Measurements from ENCODE around the gene SGK1.
"Not testable (repeated sequence)": the region's sequence is repeated elsewhere in the genome, so short reads cannot be mapped to it uniquely, and the experiment has no call there.

SGK1 gene

GRCh38 chr6:134230087-134230700 lies 87.7 kb downstream of the SGK1 start:
- no peak for DNase-seq (ENCODE audit: low read depth in 1 of 2, low spot score in 1 of 2)

GRCh38 chr6:134229520-134229919 lies 88.4 kb downstream of the SGK1 start:
- no peak for DNase-seq (ENCODE audit: low read depth in 1 of 2, low spot score in 1 of 2)

GRCh38 chr6:134223796-134224420 lies 94.0 kb downstream of the SGK1 start:
- no peak for DNase-seq (ENCODE audit: low read depth in 1 of 2, low spot score in 1 of 2)

DNA sequence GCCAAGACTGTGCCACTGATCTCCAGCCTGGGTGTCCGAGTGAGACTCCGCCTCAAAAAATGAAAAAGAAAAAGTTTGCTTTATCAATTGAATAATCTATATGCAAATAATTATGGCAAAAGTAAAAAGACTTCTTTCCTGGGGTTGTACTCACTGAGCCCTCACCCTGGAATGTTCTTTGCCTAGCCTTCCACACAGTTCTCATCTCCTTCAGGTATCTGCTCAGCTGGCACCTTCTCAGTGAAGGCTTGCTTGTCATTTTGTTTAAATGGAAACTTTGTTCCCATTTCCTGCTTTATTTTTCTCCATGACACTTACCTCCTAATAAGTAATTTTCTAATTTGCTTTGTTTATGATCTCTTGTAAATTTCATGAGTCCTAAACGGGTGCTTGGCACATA lies 96.7 kb downstream of the SGK1 start:
- DNase-seq (ENCODE audit: low read depth in 1 of 2, low spot score in 1 of 2): no peak

- no peak for DNase-seq (ENCODE audit: low read depth in 1 of 2, low spot score in 1 of 2)
These were observed 100.1 kb downstream of the SGK1 start for GRCh38 chr6:134217798-134218140.

DNA sequence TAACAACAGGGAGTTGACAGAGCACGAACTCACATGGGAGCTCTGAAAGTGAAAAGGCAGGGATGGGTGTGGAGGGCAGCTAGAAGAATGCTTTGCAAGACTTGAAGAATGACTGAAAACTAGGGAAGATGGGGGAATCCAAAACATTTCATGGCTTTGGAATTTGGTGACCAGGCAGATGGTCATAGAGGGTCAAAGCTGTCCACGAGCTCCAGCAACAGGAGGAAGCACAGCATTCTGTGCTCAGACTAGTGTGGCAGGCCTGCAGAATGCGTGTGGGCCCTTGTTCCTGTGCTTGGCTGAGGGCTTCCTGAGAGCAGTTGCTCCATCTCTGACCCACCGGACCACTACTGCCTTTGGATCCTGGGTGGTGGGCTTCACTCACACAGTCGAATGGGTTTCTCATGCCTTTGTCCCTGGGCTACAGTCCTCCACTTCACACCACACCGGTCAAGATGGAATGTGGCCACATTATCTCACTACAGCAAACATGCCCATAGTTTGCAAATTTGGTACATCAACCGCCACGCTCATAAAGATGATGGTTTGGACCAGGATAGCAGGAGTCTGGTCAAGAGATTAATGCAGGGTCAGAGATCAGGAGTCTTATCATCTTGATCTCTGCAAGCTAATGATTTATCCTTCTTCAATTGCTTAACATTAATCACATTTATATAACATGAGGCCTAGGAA lies 100.7 kb downstream of the SGK1 start:
- no peak for DNase-seq (ENCODE audit: low read depth in 1 of 2, low spot score in 1 of 2)

DNA sequence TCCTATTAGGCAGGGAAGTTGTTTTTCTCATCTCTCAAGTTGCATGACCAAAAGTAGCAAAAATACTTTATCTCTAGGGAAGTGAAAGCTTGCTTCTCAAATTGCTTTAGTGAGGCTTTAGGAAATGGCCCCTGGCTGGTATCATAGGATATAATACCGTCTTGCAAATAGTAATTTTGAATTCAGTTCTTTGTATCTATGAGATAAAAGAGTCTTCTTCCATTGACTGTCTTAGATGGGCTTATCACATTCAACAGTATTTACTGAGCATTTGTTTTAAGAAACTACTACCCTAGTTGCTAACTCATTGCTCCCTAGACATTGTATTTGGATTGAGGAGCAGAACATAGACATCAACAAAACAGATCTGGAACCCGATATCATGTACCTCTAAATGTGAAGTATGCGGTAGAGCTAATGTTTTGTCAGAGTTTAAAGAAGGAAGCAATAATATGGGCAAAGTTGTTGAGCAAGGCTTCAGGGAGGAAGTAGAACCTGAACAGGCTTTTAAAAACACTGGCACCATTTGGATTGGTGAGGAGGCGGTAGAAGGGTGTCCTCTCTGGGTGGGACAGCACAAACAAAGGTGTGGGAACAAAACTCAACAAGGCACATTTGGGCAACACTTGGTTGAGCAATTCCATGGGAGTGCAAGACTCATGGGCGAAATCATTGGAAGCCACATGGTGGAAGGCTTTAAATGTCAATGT lies 101.5 kb downstream of the SGK1 start:
- DNase-seq (ENCODE audit: low read depth in 1 of 2, low spot score in 1 of 2): no peak

GRCh38 chr6:134213410-134213809 lies 104.5 kb downstream of the SGK1 start:
- not testable (repeated sequence) for DNase-seq (ENCODE audit: low read depth in 1 of 2, low spot score in 1 of 2)

GRCh38 chr6:134211297-134211696 lies 106.6 kb downstream of the SGK1 start:
- no peak for DNase-seq (ENCODE audit: low read depth in 1 of 2, low spot score in 1 of 2)

GRCh38 chr6:134207421-134207820 lies 110.5 kb downstream of the SGK1 start:
- no peak for DNase-seq (ENCODE audit: low read depth in 1 of 2, low spot score in 1 of 2)

GRCh38 chr6:134205366-134205765 lies 112.5 kb downstream of the SGK1 start:
- DNase-seq (ENCODE audit: low read depth in 1 of 2, low spot score in 1 of 2): no peak

- not testable (repeated sequence) for DNase-seq (ENCODE audit: low read depth in 1 of 2, low spot score in 1 of 2)
These were observed 113.2 kb downstream of the SGK1 start for GRCh38 chr6:134204759-134205158.

DNA sequence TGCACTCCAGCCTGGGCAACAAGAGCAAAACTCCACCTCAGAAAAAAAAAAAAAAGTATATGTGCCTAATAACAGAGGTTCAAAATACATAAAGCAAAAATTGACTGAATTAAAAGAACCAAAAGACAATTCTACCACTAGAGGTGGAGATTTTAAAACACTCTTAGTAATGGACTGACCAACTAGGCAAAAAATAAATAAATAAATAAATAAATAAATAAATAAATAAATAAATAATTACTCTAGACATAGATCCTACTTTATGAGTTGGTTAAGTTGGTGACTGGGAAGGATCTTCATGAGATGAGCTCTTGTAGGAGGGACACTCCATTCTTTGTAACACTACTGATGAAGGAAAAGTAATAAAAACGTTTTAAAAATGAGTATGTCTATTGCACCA lies 113.9 kb downstream of the SGK1 start:
- DNase-seq (ENCODE audit: low read depth in 1 of 2, low spot score in 1 of 2): no peak

- no peak for DNase-seq (ENCODE audit: low read depth in 1 of 2, low spot score in 1 of 2)
These were observed 116.2 kb downstream of the SGK1 start for GRCh38 chr6:134201716-134202115.

DNA sequence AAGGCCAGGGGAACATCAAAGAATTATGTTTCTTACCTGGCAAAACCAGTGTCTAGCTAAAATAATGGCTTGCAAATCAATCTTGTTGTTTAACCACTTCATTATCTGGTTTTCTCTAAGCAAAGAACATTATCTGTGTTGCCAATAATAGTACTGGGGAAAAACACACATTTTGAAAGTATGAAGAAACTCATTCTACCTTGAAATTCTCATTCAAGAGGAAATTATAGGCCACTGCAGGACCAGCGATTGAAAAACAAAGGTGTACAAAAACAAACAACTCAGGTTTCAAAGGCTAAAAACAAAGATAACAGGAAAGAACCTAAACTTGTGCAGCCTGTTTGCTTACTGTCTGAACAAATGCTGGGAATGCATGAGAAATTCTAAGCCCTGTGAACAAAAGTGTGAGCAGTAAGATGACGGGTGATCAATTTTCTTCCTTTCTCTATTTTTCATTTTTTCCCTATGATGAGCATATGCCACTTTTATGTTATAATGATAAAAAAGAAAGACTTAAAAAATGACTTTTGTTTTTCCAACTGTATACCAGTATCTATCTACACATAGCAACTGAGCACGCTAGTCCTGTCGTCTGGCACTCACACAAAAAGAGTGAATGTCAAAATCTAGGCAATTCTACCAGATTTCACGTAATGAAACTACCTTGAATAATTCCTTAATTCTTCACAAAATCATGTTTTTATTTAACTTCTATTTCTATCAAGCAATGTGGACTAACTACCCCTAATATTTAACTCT lies 117.9 kb downstream of the SGK1 start:
- DNase-seq (ENCODE audit: low read depth in 1 of 2, low spot score in 1 of 2): no peak

GRCh38 chr6:134198093-134198492 lies 119.8 kb downstream of the SGK1 start:
- no peak for DNase-seq (ENCODE audit: low read depth in 1 of 2, low spot score in 1 of 2)

DNA sequence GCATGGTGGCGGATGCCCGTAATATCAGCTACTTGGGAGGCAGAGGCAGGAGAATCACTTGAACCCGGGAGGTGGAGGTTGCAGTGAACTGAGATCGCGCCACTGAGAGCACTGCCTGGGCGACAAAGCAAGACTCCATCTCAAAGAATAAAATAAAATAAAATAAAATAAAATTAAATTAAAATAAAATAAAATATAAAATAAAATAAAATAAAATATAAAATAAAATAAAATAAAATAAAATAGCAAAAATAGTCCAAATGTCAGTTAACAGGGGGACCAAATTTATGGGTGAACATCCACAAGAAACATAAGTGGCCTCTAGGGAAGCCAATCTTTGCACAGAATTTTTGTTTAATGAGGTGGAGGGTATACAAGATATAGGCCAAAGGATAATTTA lies 120.2 kb downstream of the SGK1 start:
- DNase-seq (ENCODE audit: low read depth in 1 of 2, low spot score in 1 of 2): not testable (repeated sequence)

DNA sequence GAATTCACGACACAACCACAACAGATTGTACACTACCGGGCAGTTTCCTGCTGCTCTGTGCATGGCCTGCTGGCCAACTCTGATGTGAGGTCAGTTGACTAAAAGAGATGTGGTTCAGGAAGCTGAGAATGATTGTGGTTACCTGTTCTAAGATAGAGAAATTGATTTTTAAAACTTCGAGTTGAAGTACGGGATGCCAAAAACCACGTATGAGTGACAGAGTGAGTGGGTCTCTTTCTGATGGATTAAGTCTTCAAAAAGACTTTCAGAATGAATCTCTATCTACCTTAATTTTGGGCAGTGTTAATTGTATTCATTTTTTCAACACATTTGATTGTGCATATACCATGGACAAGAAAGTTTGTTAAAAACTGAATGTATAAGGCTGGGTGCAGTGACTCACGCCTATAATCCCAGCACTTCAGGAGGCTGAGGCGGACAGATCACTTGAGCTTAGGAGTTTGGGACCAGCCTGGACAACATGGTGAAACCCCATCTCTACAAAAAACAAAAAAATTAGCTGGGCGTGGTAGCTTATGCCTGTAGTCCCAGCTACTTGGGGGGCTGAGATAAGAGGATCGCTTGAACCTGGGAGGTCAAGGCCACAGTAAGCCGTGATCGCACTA lies 121.2 kb downstream of the SGK1 start:
- DNase-seq (ENCODE audit: low read depth in 1 of 2, low spot score in 1 of 2): no peak

DNA sequence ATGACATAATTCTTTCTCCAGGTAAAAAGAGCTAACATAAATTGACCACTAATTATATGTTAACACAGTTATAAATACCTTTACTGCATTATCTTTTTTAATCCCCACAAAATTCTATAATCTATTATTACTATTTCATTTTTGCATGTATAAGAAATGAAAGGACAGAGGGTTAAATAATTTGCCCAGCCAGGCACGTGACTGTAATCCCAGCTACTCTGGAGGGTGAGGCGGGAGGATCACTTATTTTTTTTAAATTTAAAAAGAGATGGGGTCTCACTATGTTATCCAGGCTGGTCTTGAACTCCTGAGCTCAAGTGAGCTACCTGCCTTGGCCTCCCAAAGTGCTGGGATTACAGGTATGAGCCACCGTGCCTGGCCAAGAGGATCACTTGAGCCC lies 121.9 kb downstream of the SGK1 start:
- DNase-seq (ENCODE audit: low read depth in 1 of 2, low spot score in 1 of 2): no peak

GRCh38 chr6:134195164-134195906 lies 122.6 kb downstream of the SGK1 start:
- DNase-seq (ENCODE audit: low read depth in 1 of 2, low spot score in 1 of 2): no peak

Data from stimulated activated CD4-positive, alpha-beta T cell treated with anti-CD3 and anti-CD28 coated beads, Interleukin-15, amount 100 ng/mL, for 1 hour (primary cell).